ENCODE measurements around the gene S100A11. TPM values are rescaled to one million over a fixed set of nuclear protein-coding genes. Genes with fewer than 3 reads are reported as not detected.

Gene S100A11
- total RNA-seq, 4 donors from 2014 or later: 116 to 496 (median 319) TPM

- no peak for TF ChIP-seq CTCF (IDR thresholded peaks at IDR 0.05; ENCODE audit: low read depth)
Measured at GRCh38 chr1:152047730-152048415, 11.1 kb upstream of the S100A11 start.

GRCh38 chr1:152047413-152047729 is 10.6 kb upstream of the S100A11 start:
- TF ChIP-seq CTCF (IDR thresholded peaks at IDR 0.05; ENCODE audit: low read depth): no peak

- no peak for TF ChIP-seq CTCF (IDR thresholded peaks at IDR 0.05; ENCODE audit: low read depth)
Measured at GRCh38 chr1:152044386-152044785, 7.6 kb upstream of the S100A11 start.

GRCh38 chr1:152043870-152044269 is 7.1 kb upstream of the S100A11 start:
- TF ChIP-seq CTCF (IDR thresholded peaks at IDR 0.05; ENCODE audit: low read depth): no peak

GRCh38 chr1:152042030-152042429 is 5.2 kb upstream of the S100A11 start:
- no peak for TF ChIP-seq CTCF (IDR thresholded peaks at IDR 0.05; ENCODE audit: low read depth)

- no peak for TF ChIP-seq CTCF (IDR thresholded peaks at IDR 0.05; ENCODE audit: low read depth)
Measured at GRCh38 chr1:152039886-152040285, 3.1 kb upstream of the S100A11 start.

- TF ChIP-seq CTCF (IDR thresholded peaks at IDR 0.05; ENCODE audit: low read depth): no peak
Measured at GRCh38 chr1:152039461-152039860, 2.7 kb upstream of the S100A11 start.

Measured in subcutaneous adipose tissue (tissue), 4 donors.